ENCODE data around the gene HOXD4. TPM values are rescaled to one million over a fixed set of nuclear protein-coding genes. Genes with fewer than 3 reads are reported as not detected.

Gene HOXD4
- total and polyA plus RNA-seq, 9 donors: 2.2 to 8.1 (median 3.6) TPM

DNA sequence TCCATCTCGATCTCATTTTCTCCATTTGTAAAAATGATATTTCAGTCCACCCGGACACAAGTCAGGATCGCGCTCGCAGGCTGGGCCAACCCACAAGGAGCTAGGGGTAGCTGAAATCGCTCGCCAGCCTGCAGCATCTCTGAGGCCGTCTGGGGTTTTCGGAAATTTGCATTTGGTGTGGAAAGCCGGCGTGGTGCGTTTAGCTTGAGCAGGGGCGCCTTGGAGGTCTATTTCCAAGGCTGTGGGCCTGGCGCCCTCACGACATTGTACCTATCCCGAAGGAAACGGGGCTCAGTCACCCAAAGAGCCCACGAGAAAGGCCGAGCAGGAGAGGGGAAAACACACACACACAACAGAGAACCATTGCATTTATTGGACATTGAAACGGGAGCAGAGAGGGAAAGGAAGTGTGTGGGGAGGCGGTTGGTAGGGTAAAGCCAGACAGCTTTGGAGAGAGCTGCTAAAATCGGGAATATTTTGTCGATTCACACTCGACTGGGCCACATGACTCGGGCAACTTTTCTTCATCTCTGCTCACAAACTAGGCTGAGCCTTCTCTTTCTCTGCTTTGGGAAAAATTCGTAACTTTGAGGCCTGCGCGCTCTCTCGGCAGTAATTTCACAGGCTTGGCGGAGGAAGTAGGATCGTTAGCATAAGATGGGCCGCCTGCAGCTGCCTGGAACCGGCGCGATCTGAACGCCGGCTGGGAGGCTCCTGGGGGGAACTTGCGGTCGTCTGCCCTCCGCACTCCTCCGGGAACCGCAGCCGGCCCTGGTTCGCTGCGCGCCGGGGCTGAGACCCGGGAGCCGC, 23.0 kb upstream of the HOXD4 start:
- Histone ChIP-seq H3K9me3 (replicated peaks; ENCODE audit: control insufficient read depth, low read depth, low read length) (no peaks in the 10 kb centered on the region), H3K4me3 (ENCODE audit: low read length) (peak overlapping the region; percentile 73), H3K4me1 (ENCODE audit: control insufficient read depth, insufficient read depth, low read length) (peaks cover 34% of the 10 kb centered on the region), H3K36me3 (ENCODE audit: control insufficient read depth, insufficient read depth, low read length) (peaks cover 2% of the 10 kb centered on the region), H3K27me3 (ENCODE audit: control insufficient read depth, insufficient read depth, low read length) (peaks cover 76% of the 10 kb centered on the region), H3K27ac (ENCODE audit: low read length) (peak overlapping the region; percentile 96)
- peak; percentile 88 for DNase-seq
- WGBS (ENCODE audit: insufficient coverage): 16% methylated on average over 40 of the region's 49 CpGs

DNA sequence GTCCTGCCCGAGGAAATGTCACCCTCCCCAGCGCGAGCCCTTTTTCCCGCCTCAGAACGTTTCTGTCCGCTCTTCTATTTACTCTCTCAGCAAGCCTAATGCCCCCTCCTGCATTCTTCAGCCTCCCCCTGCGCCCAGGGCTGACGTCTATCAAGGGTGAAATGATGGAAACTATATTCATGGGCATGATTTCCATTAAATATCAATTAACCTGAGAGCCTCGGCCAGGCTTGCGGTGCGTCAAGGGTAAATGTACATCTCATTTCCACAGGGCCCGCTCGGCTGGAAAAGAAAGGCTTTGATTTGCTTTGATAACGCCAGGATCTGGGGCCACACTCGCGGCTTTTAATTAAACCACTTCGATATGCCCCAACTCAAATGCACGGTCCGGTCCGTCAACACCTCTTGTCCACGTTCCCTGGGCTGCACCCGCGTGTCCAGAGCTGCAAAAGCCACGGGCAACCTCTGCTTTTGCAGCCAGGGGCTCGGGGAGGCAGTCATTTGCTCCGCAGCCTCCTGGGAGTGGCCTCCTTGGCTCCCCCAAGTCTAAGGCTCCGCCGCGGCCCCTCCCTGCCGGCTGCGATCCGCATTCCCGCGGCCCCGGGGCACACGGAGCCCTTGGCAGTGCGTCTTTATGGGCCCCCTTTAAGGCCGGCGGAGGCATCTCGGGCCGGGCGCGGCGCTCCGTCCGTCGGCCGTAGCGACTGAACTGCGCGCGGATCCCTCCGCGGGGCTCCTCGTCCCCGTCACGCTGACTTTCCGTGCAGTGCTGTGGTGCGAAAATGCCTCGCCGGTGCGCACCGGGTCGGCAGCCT, 22.2 kb upstream of the HOXD4 start, which contains the start of gene HOXD8:
Gene HOXD8 (plus strand): TSS at position 724 of the 815 bp plus-strand sequence. CDS start 662 bp downstream, outside the sequence.
- H3K9me3 ChIP-seq (replicated peaks; ENCODE audit: control insufficient read depth, low read depth, low read length): no peaks in the 10 kb centered on the region
- H3K4me3 ChIP-seq (ENCODE audit: low read length): peak within 1 kb of the TSS; percentile 73
- peaks cover 40% of the 10 kb centered on the region for H3K4me1 ChIP-seq (ENCODE audit: control insufficient read depth, insufficient read depth, low read length)
- H3K27ac ChIP-seq (ENCODE audit: low read length): peak within 1 kb of the TSS; percentile 96
- peaks cover 70% of the 10 kb centered on the region for H3K27me3 ChIP-seq (ENCODE audit: control insufficient read depth, insufficient read depth, low read length)
- WGBS (ENCODE audit: insufficient coverage): under 1% methylated on average over 56 of the region's 64 CpGs
- H3K36me3 ChIP-seq (ENCODE audit: control insufficient read depth, insufficient read depth, low read length): peaks cover 5% of the 10 kb centered on the region
- peak; percentile 95 for DNase-seq

DNA sequence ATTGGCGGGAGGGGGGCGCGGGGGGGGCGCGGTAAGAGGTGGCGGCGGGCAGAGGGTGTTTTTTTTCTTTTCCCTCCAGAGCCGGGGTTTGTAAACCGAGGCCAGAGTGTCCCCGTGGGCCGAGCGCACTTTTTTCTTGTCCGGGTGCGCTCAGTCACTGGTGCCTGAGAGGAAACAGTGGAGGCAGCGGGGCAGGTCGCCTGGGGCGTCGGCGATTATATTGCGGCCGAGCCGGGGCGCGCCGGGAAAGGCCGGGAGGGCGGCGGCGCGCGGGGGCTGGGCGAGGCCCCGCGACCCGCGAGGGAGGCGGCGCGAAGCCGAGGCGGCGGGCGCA, 21.6 kb upstream of the HOXD4 start:
- peaks cover 68% of the 10 kb centered on the region for H3K27me3 ChIP-seq (ENCODE audit: control insufficient read depth, insufficient read depth, low read length)
- no peak for DNase-seq
- WGBS (ENCODE audit: insufficient coverage): under 1% methylated on average over 40 of the region's 43 CpGs

DNA sequence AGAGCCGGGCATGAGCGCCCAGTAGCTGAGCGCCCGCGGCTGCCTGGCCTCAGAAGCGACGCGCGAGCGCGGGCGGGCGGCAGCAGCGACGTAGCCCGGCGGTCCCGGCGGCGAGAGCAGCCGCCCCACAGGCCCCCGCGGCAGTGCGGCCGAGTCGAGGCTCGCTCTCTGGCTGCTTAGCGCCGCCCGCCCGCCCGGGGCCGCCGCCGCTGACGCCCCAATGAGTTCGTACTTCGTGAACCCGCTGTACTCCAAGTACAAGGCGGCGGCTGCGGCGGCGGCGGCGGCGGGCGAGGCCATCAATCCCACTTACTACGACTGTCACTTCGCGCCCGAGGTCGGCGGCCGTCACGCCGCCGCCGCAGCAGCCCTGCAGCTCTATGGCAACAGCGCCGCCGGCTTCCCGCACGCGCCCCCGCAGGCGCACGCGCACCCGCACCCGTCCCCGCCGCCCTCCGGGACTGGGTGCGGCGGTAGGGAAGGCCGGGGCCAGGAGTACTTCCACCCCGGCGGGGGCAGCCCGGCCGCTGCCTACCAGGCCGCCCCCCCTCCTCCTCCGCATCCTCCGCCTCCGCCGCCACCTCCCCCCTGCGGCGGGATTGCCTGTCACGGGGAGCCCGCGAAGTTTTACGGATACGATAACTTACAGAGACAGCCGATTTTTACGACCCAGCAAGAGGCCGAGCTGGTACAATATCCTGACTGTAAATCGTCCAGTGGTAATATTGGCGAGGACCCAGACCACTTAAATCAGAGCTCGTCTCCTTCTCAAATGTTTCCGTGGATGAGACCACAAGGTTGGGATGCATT, 21.0 kb upstream of the HOXD4 start:
- Histone ChIP-seq H3K36me3 (ENCODE audit: control insufficient read depth, insufficient read depth, low read length) (peaks cover 5% of the 10 kb centered on the region), H3K27me3 (ENCODE audit: control insufficient read depth, insufficient read depth, low read length) (peaks cover 67% of the 10 kb centered on the region), H3K4me3 (ENCODE audit: low read length) (peak overlapping the region; percentile 61), H3K9me3 (replicated peaks; ENCODE audit: control insufficient read depth, low read depth, low read length) (no peaks in the 10 kb centered on the region), H3K27ac (ENCODE audit: low read length) (peak overlapping the region; percentile 96), H3K4me1 (ENCODE audit: control insufficient read depth, insufficient read depth, low read length) (peaks cover 50% of the 10 kb centered on the region)
- WGBS (ENCODE audit: insufficient coverage): 0% methylated on average over 90 of the region's 100 CpGs
- peak; percentile 76 for DNase-seq

More for the DNA sequence above, 21.6 kb upstream of the HOXD4 start:
- Histone ChIP-seq H3K36me3 (ENCODE audit: control insufficient read depth, insufficient read depth, low read length) (peaks cover 5% of the 10 kb centered on the region), H3K27ac (ENCODE audit: low read length) (peak overlapping the region; percentile 96), H3K9me3 (replicated peaks; ENCODE audit: control insufficient read depth, low read depth, low read length) (no peaks in the 10 kb centered on the region), H3K4me1 (ENCODE audit: control insufficient read depth, insufficient read depth, low read length) (peaks cover 44% of the 10 kb centered on the region), H3K4me3 (ENCODE audit: low read length) (peak overlapping the region; percentile 73)

DNA sequence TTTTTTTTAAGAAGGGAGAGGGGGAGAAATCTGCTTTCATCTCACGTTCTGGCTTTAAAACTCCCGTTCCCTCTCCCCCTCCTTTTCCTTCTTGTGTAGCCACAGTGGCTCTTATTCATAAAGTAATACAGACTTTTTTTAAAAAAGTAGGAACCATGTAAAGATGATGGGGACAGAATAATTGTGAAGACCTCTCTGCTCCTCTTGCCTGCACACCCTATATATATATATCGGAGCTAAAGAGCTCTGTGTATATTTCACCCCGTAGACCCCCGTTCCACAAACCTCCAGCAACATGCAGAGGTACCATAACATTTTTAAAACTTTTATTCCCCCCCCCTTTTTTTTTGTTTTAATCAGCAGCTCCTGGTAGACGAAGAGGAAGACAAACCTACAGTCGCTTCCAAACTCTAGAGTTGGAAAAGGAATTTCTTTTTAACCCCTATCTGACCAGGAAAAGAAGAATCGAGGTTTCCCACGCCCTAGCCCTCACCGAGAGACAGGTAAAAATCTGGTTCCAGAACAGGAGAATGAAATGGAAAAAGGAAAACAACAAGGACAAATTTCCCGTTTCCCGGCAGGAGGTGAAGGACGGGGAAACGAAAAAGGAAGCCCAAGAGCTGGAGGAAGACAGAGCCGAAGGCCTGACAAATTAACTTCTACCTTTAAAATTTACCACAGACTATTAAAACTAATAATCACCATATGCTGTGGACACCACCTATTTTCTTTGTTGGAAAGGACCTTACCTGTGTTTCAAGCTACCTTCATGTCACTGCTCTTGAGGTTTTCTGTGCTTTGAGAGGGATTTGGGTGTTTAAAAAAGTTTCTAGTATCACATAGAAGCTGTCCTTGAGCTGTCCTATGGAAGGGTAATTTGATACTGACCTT, 20.1 kb upstream of the HOXD4 start:
- peaks cover 66% of the 10 kb centered on the region for H3K27me3 ChIP-seq (ENCODE audit: control insufficient read depth, insufficient read depth, low read length)
- H3K4me3 ChIP-seq (ENCODE audit: low read length): peak overlapping the region; percentile 61
- no peaks in the 10 kb centered on the region for H3K9me3 ChIP-seq (replicated peaks; ENCODE audit: control insufficient read depth, low read depth, low read length)
- H3K27ac ChIP-seq (ENCODE audit: low read length): peak overlapping the region; percentile 90
- WGBS (ENCODE audit: insufficient coverage): no CpG with 5 or more reads among the region's 15 CpGs
- H3K4me1 ChIP-seq (ENCODE audit: control insufficient read depth, insufficient read depth, low read length): peaks cover 52% of the 10 kb centered on the region
- DNase-seq: no peak
- H3K36me3 ChIP-seq (ENCODE audit: control insufficient read depth, insufficient read depth, low read length): peaks cover 5% of the 10 kb centered on the region

DNA sequence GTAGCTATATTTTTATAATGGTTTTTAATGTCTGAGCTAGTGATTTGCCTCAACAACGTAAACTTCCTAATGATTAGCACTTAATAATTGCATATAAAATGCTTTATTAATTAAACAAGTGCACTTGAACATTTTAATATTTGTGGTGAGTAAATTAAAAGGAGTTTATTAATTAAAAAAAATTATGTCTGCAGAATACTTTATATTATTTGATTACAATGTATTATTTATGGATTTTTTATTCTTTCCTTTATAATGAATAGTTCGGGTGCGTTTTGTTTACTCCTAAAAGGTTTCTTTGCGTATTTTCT, 19.5 kb upstream of the HOXD4 start:
- no peak for DNase-seq
- no CpG with 5 or more reads among the region's 4 CpGs for WGBS (ENCODE audit: insufficient coverage)
- Histone ChIP-seq H3K36me3 (ENCODE audit: control insufficient read depth, insufficient read depth, low read length) (peaks cover 5% of the 10 kb centered on the region), H3K9me3 (replicated peaks; ENCODE audit: control insufficient read depth, low read depth, low read length) (no peaks in the 10 kb centered on the region), H3K4me1 (ENCODE audit: control insufficient read depth, insufficient read depth, low read length) (peaks cover 52% of the 10 kb centered on the region), H3K27me3 (ENCODE audit: control insufficient read depth, insufficient read depth, low read length) (peaks cover 66% of the 10 kb centered on the region), H3K4me3 (ENCODE audit: low read length) (peak overlapping the region; percentile 61), H3K27ac (ENCODE audit: low read length) (peak overlapping the region; percentile 90)

DNA sequence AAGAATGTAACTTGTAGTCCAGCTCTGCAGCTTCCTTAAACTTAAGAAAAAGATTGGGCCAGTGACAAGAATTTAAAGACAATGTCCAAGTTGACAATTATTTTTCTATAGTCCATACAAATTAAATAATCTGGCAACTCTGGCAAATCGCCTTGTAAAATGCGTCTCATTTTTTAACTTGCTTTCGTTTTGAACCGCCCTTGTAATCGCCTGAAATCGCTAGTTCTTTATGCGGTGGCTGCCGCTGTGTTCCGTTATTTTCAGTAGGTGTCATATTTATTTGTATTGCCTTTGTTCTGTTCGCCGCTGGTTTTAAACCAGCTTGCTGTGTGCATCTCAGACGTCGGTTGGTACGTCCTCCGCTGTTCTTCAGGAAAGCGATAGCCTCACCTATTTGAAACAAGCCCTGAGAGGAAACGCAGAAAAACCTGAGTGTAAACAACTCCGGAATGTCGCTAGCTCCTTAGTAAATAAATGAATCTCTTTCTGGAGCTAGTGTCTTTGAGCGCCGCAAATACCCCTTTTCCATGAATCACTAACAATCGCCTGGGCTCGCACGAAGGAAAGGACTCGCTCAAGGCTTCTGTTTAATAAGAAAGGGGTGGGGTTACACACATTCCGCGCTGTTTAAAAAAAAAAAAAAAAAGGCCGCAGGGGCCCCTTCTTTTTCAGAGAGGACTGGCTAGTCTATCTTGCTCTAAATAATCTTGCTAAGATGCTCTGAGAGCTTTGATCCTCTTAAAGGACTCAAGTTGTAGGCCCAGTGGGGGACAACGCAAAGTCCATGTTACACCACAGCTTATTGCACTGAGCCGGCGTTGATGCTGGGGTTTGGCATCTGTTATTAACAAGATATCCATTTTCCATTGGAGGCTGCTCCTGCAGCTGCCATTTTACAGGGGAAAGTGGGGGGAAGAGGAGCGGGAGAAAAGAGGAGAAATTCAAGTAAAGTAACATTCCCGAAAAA, 18.9 kb upstream of the HOXD4 start:
- peaks cover 5% of the 10 kb centered on the region for H3K36me3 ChIP-seq (ENCODE audit: control insufficient read depth, insufficient read depth, low read length)
- DNase-seq: peak; percentile 43
- H3K27me3 ChIP-seq (ENCODE audit: control insufficient read depth, insufficient read depth, low read length): peaks cover 68% of the 10 kb centered on the region
- H3K4me3 ChIP-seq (ENCODE audit: low read length): peak overlapping the region; percentile 61
- peaks cover 55% of the 10 kb centered on the region for H3K4me1 ChIP-seq (ENCODE audit: control insufficient read depth, insufficient read depth, low read length)
- H3K27ac ChIP-seq (ENCODE audit: low read length): peak overlapping the region; percentile 75
- WGBS (ENCODE audit: insufficient coverage): 56% methylated on average over 16 of the region's 33 CpGs
- no peaks in the 10 kb centered on the region for H3K9me3 ChIP-seq (replicated peaks; ENCODE audit: control insufficient read depth, low read depth, low read length)

DNA sequence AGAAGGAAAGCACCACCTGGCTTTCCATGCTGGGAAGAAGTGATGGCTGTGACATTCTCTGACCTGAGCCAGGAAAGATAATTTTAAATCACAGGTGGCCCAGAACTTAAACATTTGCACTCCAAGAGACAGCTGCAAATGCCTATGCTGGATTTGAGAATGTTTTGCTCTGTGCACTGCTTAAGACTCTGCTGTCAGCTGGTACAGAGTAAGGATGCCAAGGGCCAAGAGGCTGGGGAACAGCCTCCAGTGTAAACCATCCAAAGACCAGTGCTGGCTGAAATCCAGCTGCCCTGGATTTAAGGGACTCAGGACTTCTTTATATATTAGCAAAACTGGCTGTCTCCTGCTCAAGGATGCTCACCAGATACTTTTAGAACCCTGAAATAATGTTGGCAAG, 18.0 kb upstream of the HOXD4 start:
- Histone ChIP-seq H3K27me3 (ENCODE audit: control insufficient read depth, insufficient read depth, low read length) (peaks cover 67% of the 10 kb centered on the region), H3K4me3 (ENCODE audit: low read length) (no peak overlapping the region), H3K9me3 (replicated peaks; ENCODE audit: control insufficient read depth, low read depth, low read length) (no peaks in the 10 kb centered on the region), H3K27ac (ENCODE audit: low read length) (peak overlapping the region; percentile 75), H3K4me1 (ENCODE audit: control insufficient read depth, insufficient read depth, low read length) (peaks cover 53% of the 10 kb centered on the region), H3K36me3 (ENCODE audit: control insufficient read depth, insufficient read depth, low read length) (peaks cover 5% of the 10 kb centered on the region)
- peak; percentile 70 for DNase-seq
